ENCODE results near the gene CLPTM1. TPM values are rescaled to one million over a fixed set of nuclear protein-coding genes. Genes with fewer than 3 reads are reported as not detected.

Gene CLPTM1
- polyA plus RNA-seq, 1 of the 3 experiments (the other 2 are of a cell fraction), result 86.5 TPM

- H3K9me2 ChIP-seq, result no peaks in the 10 kb centered on the region
- H3K9me3 ChIP-seq, result no peaks in the 10 kb centered on the region
- no peak overlapping the region for H2AFZ ChIP-seq (ENCODE audit: low read depth)
- H3K27ac ChIP-seq (ENCODE audit: low read depth in 2 of 2, low read length in 1 of 2), result no peak overlapping the region
- no peak for DNase-seq
- TF ChIP-seq MEF2A (IDR thresholded peaks at IDR 0.05; ENCODE audit: borderline replicate concordance, low read depth), result no peak
- ChIA-PET POLR2A (no interaction called here), CTCF (interaction anchor here (1.0 to 1.9 kb wide), 3 partner anchors 10 to 72 kb away, joined by 4 to 5 read pairs (median 5); no protein-coding TSS in a partner anchor)
- no peak overlapping the region for H3K4me3 ChIP-seq (ENCODE audit: low read depth in 2 of 2, low read length in 1 of 2)
- peaks cover 36 to 41% of the 10 kb centered on the region in 2 experiments for H3K36me3 ChIP-seq (replicated peaks in 1 of 2; ENCODE audit: control insufficient read depth in 1 of 2, insufficient read depth in 2 of 2, low read length in 1 of 2)
- no peak overlapping the region for H3K4me2 ChIP-seq
- H3K79me2 ChIP-seq (ENCODE audit: insufficient read depth), result no peaks in the 10 kb centered on the region
- no peaks in the 10 kb centered on the region for H3K27me3 ChIP-seq (ENCODE audit: insufficient read depth)
- WGBS (ENCODE audit: low lambda C conversion rate), result 99% methylated on average over 4 of the region's 4 CpGs
- H3F3A ChIP-seq (replicated peaks; ENCODE audit: insufficient read depth), result no peaks in the 10 kb centered on the region
- no peaks in the 10 kb centered on the region for H4K20me1 ChIP-seq (ENCODE audit: insufficient read depth)
- H3K9ac ChIP-seq, result no peak overlapping the region
- no peaks in the 10 kb centered on the region for H3K4me1 ChIP-seq (ENCODE audit: control insufficient read depth in 1 of 2, insufficient read depth in 2 of 2, low read depth in 1 of 2, low read length in 1 of 2)
Measured at GRCh38 chr19:44975444-44975843, 20.3 kb downstream of the CLPTM1 start.

GRCh38 chr19:44984005-44984404 lies 28.8 kb downstream of the CLPTM1 start:
- H3K79me2 ChIP-seq (ENCODE audit: insufficient read depth), result no peaks in the 10 kb centered on the region
- no peaks in the 10 kb centered on the region for H4K20me1 ChIP-seq (ENCODE audit: insufficient read depth)
- H3K4me2 ChIP-seq, result no peak overlapping the region
- no peak overlapping the region for H3K4me3 ChIP-seq (ENCODE audit: low read depth in 2 of 2, low read length in 1 of 2)
- H3K27ac ChIP-seq (ENCODE audit: low read depth in 2 of 2, low read length in 1 of 2), result no peak overlapping the region
- TF ChIP-seq RXRA (IDR thresholded peaks at IDR 0.05; ENCODE audit: borderline replicate concordance, low read depth) (no peak), EZH2phosphoT487 (IDR thresholded peaks at IDR 0.05; ENCODE audit: borderline replicate concordance, low read depth) (no peak), USF2 (IDR thresholded peaks at IDR 0.05; ENCODE audit: borderline replicate concordance, low read depth, low read length) (no peak), NRF1 (IDR thresholded peaks at IDR 0.05; ENCODE audit: low read depth, low read length) (no peak), IRF3 (IDR thresholded peaks at IDR 0.05; ENCODE audit: low read depth, low read length) (no peak), FOXJ3 (CRISPR knock-in tag; IDR thresholded peaks at IDR 0.05) (no peak), MAX (IDR thresholded peaks at IDR 0.05; ENCODE audit: low read depth) (no peak), TCF12 (IDR thresholded peaks at IDR 0.05) (no peak), TEAD4 (IDR thresholded peaks at IDR 0.05; ENCODE audit: borderline replicate concordance, insufficient read depth) (no peak), JUND (IDR thresholded peaks at IDR 0.05) (no peak)
- DNase-seq, result no peak
- ChIA-PET POLR2A (no interaction called here), CTCF (no interaction called here)
- no peaks in the 10 kb centered on the region for H3K27me3 ChIP-seq (ENCODE audit: insufficient read depth)
- no peaks in the 10 kb centered on the region for H3K9me3 ChIP-seq
- no peak overlapping the region for H3K9ac ChIP-seq
- 93% methylated on average over 6 of the region's 9 CpGs for WGBS (ENCODE audit: low lambda C conversion rate)
- H3K36me3 ChIP-seq (replicated peaks in 1 of 2; ENCODE audit: control insufficient read depth in 1 of 2, insufficient read depth in 2 of 2, low read length in 1 of 2), result peaks cover 14 to 27% of the 10 kb centered on the region in 2 experiments
- no peak overlapping the region for H2AFZ ChIP-seq (ENCODE audit: low read depth)
- H3K4me1 ChIP-seq (ENCODE audit: control insufficient read depth in 1 of 2, insufficient read depth in 2 of 2, low read depth in 1 of 2, low read length in 1 of 2), result no peaks in the 10 kb centered on the region
- H3F3A ChIP-seq (replicated peaks; ENCODE audit: insufficient read depth), result no peaks in the 10 kb centered on the region
- no peaks in the 10 kb centered on the region for H3K9me2 ChIP-seq

All from SK-N-SH (cell line).